Measurements from ENCODE around the gene CCNH. TPM values are rescaled to one million over a fixed set of nuclear protein-coding genes. Genes with fewer than 3 reads are reported as not detected.

Gene CCNH
- total and polyA plus RNA-seq, 2 experiments from 2014 or later = 74.4 to 80.2 TPM

GRCh38 chr5:87432460-87432859, 19.7 kb upstream of the CCNH start:
- no peaks in the 10 kb centered on the region for H3F3A ChIP-seq (replicated peaks; ENCODE audit: low read depth)
- no peaks in the 10 kb centered on the region for H4K20me1 ChIP-seq (replicated peaks; ENCODE audit: insufficient read depth)
- H2AFZ ChIP-seq = no peak overlapping the region
- no peaks in the 10 kb centered on the region for H3K27me3 ChIP-seq (ENCODE audit: insufficient read depth)
- Mint-ChIP-seq H3K36me3 (ENCODE audit: low read depth) (no peaks in the 10 kb centered on the region), H3K27me3 (ENCODE audit: insufficient read depth, low read depth, poor library complexity) (no peaks in the 10 kb centered on the region), H3K9me3 (no peaks in the 10 kb centered on the region), H3K4me3 (no peak overlapping the region), H3K27ac (no peak overlapping the region), H3K4me1 (no peaks in the 10 kb centered on the region)
- no peak overlapping the region for H3K27ac ChIP-seq (ENCODE audit: low read depth)
- no peak overlapping the region for H3K4me2 ChIP-seq
- peaks cover 5% of the 10 kb centered on the region; the same call in 1 of the 2 replicates for H3K9me2 ChIP-seq (ENCODE audit: insufficient read depth)
- no peaks in the 10 kb centered on the region for H3K4me1 ChIP-seq (ENCODE audit: insufficient read depth)
- no peaks in the 10 kb centered on the region for H3K36me3 ChIP-seq (ENCODE audit: insufficient read depth)
- DNase-seq (ENCODE audit: low spot score) = no peak
- H3K4me3 ChIP-seq = no peak overlapping the region
- no peak for ATAC-seq
- TF ChIP-seq CREB1 (CRISPR knock-in tag; IDR thresholded peaks at IDR 0.05; ENCODE audit: low read depth) (no peak), ETS1 (IDR thresholded peaks at IDR 0.05) (no peak), STAT1 (IDR thresholded peaks at IDR 0.05; ENCODE audit: unreplicated experiment) (no peak), ZNF114 (CRISPR knock-in tag; IDR thresholded peaks at IDR 0.05) (no peak), CTCF (conservative IDR thresholded peaks at IDR 0.05; ENCODE audit: low read depth in 2 of 2) (no peak), EZH2 (IDR thresholded peaks at IDR 0.05; ENCODE audit: low read depth, unreplicated experiment) (no peak), EZH2phosphoT487 (IDR thresholded peaks at IDR 0.05; ENCODE audit: unreplicated experiment) (no peak), ZNF331 (CRISPR knock-in tag; IDR thresholded peaks at IDR 0.05; ENCODE audit: low read depth) (no peak), ZNF462 (CRISPR knock-in tag; IDR thresholded peaks at IDR 0.05) (no peak), JUNB (IDR thresholded peaks at IDR 0.05; ENCODE audit: unreplicated experiment) (no peak), POLR2AphosphoS5 (IDR thresholded peaks at IDR 0.05; ENCODE audit: low read depth) (no peak), NANOG (IDR thresholded peaks at IDR 0.05; ENCODE audit: borderline replicate concordance) (no peak)
- TF ChIP-seq, protein P1, sequence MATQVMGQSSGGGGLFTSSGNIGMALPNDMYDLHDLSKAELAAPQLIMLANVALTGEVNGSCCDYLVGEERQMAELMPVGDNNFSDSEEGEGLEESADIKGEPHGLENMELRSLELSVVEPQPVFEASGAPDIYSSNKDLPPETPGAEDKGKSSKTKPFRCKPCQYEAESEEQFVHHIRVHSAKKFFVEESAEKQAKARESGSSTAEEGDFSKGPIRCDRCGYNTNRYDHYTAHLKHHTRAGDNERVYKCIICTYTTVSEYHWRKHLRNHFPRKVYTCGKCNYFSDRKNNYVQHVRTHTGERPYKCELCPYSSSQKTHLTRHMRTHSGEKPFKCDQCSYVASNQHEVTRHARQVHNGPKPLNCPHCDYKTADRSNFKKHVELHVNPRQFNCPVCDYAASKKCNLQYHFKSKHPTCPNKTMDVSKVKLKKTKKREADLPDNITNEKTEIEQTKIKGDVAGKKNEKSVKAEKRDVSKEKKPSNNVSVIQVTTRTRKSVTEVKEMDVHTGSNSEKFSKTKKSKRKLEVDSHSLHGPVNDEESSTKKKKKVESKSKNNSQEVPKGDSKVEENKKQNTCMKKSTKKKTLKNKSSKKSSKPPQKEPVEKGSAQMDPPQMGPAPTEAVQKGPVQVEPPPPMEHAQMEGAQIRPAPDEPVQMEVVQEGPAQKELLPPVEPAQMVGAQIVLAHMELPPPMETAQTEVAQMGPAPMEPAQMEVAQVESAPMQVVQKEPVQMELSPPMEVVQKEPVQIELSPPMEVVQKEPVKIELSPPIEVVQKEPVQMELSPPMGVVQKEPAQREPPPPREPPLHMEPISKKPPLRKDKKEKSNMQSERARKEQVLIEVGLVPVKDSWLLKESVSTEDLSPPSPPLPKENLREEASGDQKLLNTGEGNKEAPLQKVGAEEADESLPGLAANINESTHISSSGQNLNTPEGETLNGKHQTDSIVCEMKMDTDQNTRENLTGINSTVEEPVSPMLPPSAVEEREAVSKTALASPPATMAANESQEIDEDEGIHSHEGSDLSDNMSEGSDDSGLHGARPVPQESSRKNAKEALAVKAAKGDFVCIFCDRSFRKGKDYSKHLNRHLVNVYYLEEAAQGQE (IDR thresholded peaks at IDR 0.05; ENCODE audit: unreplicated experiment) = no peak
- no peaks in the 10 kb centered on the region for H3K79me2 ChIP-seq (replicated peaks; ENCODE audit: insufficient read depth)

Measured in GM23338 (cell line).